ENCODE results near the gene TUG1.

Gene TUG1

GRCh38 chr22:30947173-30947815, 21.8 kb upstream of the TUG1 start:
- no peak for DNase-seq (ENCODE audit: low read depth in 1 of 2, low spot score in 1 of 2)

- DNase-seq (ENCODE audit: low read depth in 1 of 2, low spot score in 1 of 2), result no peak
Observed at GRCh38 chr22:30947816-30948454, 21.1 kb upstream of the TUG1 start.

GRCh38 chr22:30948930-30949342, 20.1 kb upstream of the TUG1 start:
- DNase-seq (ENCODE audit: low read depth in 1 of 2, low spot score in 1 of 2), result no peak

- DNase-seq (ENCODE audit: low read depth in 1 of 2, low spot score in 1 of 2), result no peak
Observed at GRCh38 chr22:30949934-30950660, 19.0 kb upstream of the TUG1 start.

- no peak for DNase-seq (ENCODE audit: low read depth in 1 of 2, low spot score in 1 of 2)
Observed at GRCh38 chr22:30953206-30953605, 15.9 kb upstream of the TUG1 start.

GRCh38 chr22:30955153-30955552, 13.9 kb upstream of the TUG1 start:
- no peak for DNase-seq (ENCODE audit: low read depth in 1 of 2, low spot score in 1 of 2)

- DNase-seq (ENCODE audit: low read depth in 1 of 2, low spot score in 1 of 2), result no peak
Observed at GRCh38 chr22:30964858-30965257, 4.2 kb upstream of the TUG1 start.

GRCh38 chr22:30968015-30968923, 796 bp upstream of the TUG1 start, which contains the start of gene MORC2:
TSS of gene MORC2 (minus strand) at chr22:30968774. CDS start at chr22:30967889, 885 bp downstream.
- no peak for DNase-seq (ENCODE audit: low read depth in 1 of 2, low spot score in 1 of 2)

- peak; percentile 5 to 14 for DNase-seq (ENCODE audit: low read depth in 1 of 2, low spot score in 1 of 2)
Observed at GRCh38 chr22:30969532-30970355, 679 bp downstream of the TUG1 start.

- DNase-seq (ENCODE audit: low read depth in 1 of 2, low spot score in 1 of 2), result no peak
Observed at GRCh38 chr22:30970356-30970746, 1.3 kb downstream of the TUG1 start.

- no peak for DNase-seq (ENCODE audit: low read depth in 1 of 2, low spot score in 1 of 2)
Observed at GRCh38 chr22:30978304-30978962, 9.4 kb downstream of the TUG1 start.

- no peak for DNase-seq (ENCODE audit: low read depth in 1 of 2, low spot score in 1 of 2)
Observed at GRCh38 chr22:30979932-30980331, 10.9 kb downstream of the TUG1 start.

GRCh38 chr22:30982512-30982911, 13.4 kb downstream of the TUG1 start:
- no peak for DNase-seq (ENCODE audit: low read depth in 1 of 2, low spot score in 1 of 2)

- DNase-seq (ENCODE audit: low read depth in 1 of 2, low spot score in 1 of 2), result no peak
Observed at GRCh38 chr22:30984317-30984716, 15.3 kb downstream of the TUG1 start.

GRCh38 chr22:30985561-30986208, 16.6 kb downstream of the TUG1 start:
- no peak for DNase-seq (ENCODE audit: low read depth in 1 of 2, low spot score in 1 of 2)

- no peak for DNase-seq (ENCODE audit: low read depth in 1 of 2, low spot score in 1 of 2)
Observed at GRCh38 chr22:30989474-30989873, 20.4 kb downstream of the TUG1 start.

- DNase-seq (ENCODE audit: low read depth in 1 of 2, low spot score in 1 of 2), result no peak
Observed at GRCh38 chr22:30990690-30991089, 21.6 kb downstream of the TUG1 start.

GRCh38 chr22:30992565-30992964, 23.5 kb downstream of the TUG1 start:
- DNase-seq (ENCODE audit: low read depth in 1 of 2, low spot score in 1 of 2), result no peak

- no peak for DNase-seq (ENCODE audit: low read depth in 1 of 2, low spot score in 1 of 2)
Observed at GRCh38 chr22:30994960-30995359, 25.9 kb downstream of the TUG1 start.
